Body of pancreas (tissue), 4 donors: Measurements from ENCODE around the gene HTR3D.

ENCODE experiments used
- POLR2A ChIP-seq, 3 donors: fragments of 450-650 bp; IDR thresholded peaks; one replicate each; pipeline ENCODE4 v1.6.1; 2016; ENCODE audit warnings: antibody characterized with exemption in 3 of 3, mild to moderate bottlenecking in 2 of 3
- TF ChIP-seq, protein P1 (sequence below), 7 experiments: fragments of 450-650 bp in 4 of 7; fragments of 200-600 bp in 3 of 7; sonication (generic) in 3 of 7; IDR thresholded peaks; one replicate each; pipeline ENCODE4 v1.5.1; 2016 to 2019; ENCODE audit warnings: antibody characterized with exemption in 7 of 7

DNA sequence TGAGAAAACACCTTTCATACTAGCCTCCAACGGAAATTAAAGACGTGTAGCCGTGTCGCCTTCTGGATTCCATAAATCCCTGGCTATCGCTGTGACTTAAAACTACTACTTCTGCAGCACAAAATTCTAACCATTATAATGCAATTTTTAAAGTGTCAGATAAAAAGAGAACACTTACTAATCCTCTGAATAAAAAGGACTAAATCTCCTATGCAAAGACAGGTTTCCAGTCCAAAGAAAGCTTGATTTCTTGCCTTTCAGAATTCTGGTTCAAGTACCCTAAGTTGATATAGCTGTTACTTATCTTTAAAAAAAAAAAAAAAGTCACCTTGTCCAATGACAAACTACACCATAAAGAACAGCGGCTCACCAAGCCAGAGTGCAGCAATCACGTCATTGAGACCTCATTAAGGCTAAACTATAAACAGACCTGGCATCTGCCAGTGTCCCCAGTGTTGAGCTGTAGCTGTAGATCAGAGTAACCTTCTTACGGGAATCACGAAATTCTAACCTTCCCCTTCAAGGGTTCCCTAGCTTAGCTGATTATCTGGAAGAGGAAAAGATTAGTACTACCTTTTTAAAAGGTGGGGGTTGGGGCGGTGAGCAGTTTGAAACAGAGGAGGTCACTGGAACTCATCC is 16.0 kb upstream of the HTR3D start:
- TF ChIP-seq, protein P1, sequence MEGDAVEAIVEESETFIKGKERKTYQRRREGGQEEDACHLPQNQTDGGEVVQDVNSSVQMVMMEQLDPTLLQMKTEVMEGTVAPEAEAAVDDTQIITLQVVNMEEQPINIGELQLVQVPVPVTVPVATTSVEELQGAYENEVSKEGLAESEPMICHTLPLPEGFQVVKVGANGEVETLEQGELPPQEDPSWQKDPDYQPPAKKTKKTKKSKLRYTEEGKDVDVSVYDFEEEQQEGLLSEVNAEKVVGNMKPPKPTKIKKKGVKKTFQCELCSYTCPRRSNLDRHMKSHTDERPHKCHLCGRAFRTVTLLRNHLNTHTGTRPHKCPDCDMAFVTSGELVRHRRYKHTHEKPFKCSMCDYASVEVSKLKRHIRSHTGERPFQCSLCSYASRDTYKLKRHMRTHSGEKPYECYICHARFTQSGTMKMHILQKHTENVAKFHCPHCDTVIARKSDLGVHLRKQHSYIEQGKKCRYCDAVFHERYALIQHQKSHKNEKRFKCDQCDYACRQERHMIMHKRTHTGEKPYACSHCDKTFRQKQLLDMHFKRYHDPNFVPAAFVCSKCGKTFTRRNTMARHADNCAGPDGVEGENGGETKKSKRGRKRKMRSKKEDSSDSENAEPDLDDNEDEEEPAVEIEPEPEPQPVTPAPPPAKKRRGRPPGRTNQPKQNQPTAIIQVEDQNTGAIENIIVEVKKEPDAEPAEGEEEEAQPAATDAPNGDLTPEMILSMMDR (IDR thresholded peaks at IDR 0.05), result no peak
- no peak for TF ChIP-seq POLR2A (IDR thresholded peaks at IDR 0.05)
